Activated CD4-positive, alpha-beta T cell treated with anti-CD3 and anti-CD28 coated beads for 24 hours (primary cell): ENCODE measurements around the gene UBR3.
"Not testable (repeated sequence)": the region's sequence is repeated elsewhere in the genome, so short reads cannot be mapped to it uniquely, and the experiment has no call there.

ENCODE experiments used
- DNase-seq, 2 donors: peaks; one replicate each; pipeline ENCODE4 v3.0.0-alpha.2; 2020; ENCODE audit warnings: low read depth in 2 of 2

Gene UBR3

GRCh38 chr2:170106102-170106840 is 279.0 kb downstream of the UBR3 start:
- no peak for DNase-seq

- no peak for DNase-seq
Observed at GRCh38 chr2:170113168-170113894, 286.1 kb downstream of the UBR3 start.

DNA sequence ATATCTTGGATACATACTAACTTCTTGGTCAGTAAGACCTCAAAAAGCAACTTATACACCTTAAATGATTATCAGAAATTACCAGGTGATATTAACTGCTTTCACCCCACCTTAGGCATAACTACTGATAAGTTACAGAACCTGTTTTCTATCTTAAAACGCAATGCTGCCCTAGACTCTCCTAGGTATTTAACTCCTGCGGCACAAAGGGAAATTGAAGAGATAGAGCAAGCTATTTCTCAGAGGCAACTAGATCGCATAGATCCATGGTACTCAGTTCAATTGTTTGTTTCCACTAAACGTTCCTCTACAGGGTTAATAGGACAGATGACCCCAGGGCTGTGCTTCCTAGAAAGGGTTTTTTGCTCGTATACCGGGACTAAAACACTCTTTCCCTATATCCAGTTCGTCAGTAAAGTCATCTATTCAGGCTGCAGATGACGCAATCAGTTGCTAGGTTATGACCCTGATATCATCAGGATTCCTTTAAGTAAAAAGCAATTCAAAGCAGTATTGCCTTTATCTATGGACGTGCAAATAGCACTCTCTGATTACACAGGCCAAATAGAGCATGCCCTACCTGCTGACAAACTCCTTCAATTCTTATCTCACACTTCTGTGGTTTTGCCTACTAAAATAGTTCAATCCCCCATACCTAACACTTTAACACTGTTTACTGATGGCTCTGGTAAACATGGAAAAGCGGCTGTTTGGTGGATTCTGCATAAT is 288.4 kb downstream of the UBR3 start:
- DNase-seq: no peak

GRCh38 chr2:170118641-170119040 is 291.4 kb downstream of the UBR3 start:
- DNase-seq: no peak

DNA sequence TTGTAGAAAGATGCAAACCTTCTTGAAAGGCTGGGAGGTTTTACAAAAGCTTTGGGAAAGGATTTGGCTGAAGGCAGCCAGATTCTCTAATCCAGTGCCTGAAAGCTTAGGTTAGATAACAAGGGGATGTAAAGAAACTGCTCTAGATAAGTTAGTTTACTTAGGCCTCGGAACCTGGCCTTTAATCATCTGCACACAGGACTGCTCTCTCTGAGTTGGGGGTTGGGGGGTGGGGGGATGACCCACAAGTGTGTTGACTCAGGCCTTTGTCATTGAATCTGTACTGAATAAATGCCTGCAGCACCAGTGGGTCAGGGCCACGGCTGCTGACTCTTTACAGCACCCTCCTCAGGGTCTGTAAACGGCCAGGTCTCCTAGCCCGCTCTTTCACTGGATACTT is 292.1 kb downstream of the UBR3 start:
- not testable (repeated sequence) for DNase-seq

DNA sequence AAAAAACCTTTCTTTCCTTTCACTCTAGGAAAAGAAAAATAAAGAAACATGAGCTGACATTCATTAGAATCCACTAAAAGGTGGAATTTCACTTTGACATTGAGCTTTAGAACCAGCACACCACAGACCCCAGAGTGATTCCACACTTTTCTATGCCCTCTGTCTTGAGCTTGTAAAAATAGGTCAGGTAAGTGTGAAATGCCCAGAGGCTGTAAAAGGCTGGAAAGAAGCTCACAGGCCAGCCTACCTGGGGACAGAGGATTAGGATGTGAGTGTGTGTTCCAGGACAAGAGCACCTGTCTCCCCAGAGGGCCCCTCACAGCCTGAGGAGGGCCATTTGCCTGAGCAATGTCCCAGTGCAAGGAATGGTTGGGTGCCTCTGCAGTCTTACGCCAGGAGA is 294.4 kb downstream of the UBR3 start:
- DNase-seq: no peak

DNA sequence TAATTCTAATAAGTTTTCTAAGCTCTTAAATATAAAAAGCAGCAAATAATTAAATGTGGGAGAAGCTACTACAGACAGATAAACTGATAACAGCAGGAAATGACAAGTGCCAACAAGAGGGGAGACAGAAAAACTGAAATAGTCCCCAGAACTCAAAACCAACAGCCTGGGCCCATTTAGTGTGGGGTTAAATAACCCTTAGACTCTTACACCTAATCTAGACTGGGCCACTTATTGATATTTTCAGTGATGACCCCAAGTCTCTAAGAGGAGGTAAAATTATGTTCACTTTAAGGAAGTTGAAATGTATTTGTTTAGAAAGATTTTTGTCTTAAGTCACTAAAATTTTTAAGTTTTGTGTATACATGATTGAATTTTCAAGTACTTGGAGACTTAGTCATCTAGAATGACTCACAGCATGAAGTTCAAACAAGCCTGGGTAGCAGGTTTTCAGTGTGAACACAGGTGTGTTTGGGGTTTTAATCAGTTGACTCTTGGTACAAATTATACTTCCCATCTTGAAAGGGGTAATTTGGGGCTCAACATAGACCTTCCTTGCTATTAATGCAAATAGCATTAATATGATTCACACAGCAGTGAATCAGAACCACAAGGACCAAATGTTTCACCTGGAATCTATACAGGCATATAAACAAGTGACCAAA is 295.8 kb downstream of the UBR3 start:
- no peak for DNase-seq

- DNase-seq: no peak
Observed at GRCh38 chr2:170123593-170123992, 296.3 kb downstream of the UBR3 start.

GRCh38 chr2:170126138-170126728 is 299.0 kb downstream of the UBR3 start:
- not testable (repeated sequence) for DNase-seq
